ENCODE data around the gene OPRM1. TPM values are rescaled to one million over a fixed set of nuclear protein-coding genes. Genes with fewer than 3 reads are reported as not detected.

Gene OPRM1
- total RNA-seq, 1 experiment from 2014 or later = not detected

GRCh38 chr6:154196333-154196885 is 157.4 kb downstream of the OPRM1 start:
- H3K79me1 ChIP-seq (ENCODE audit: insufficient read depth, low read depth, low read length, poor library complexity, severe bottlenecking) = no peaks in the 10 kb centered on the region
- WGBS (ENCODE audit: extremely low coverage, insufficient read length, low lambda C conversion rate) = no CpG with 5 or more reads among the region's 1 CpG
- H3K9ac ChIP-seq (ENCODE audit: extremely low read depth, insufficient read length, low read length) = no peak overlapping the region
- H3K4me2 ChIP-seq (ENCODE audit: insufficient read depth, insufficient read length, low read length) = no peak overlapping the region
- no peak overlapping the region for H3K4me3 Mint-ChIP-seq
- no peak overlapping the region for H4K91ac ChIP-seq (ENCODE audit: insufficient read length, low read depth, low read length)
- H3K36me3 Mint-ChIP-seq (ENCODE audit: insufficient read depth in 1 of 3, low read depth in 3 of 3) = no peaks in the 10 kb centered on the region
- H2BK15ac ChIP-seq (ENCODE audit: low read depth, low read length) = no peak overlapping the region
- H3K27me3 ChIP-seq (ENCODE audit: insufficient read depth, low read length) = no peaks in the 10 kb centered on the region
- no peaks in the 10 kb centered on the region for H3K4me1 Mint-ChIP-seq
- no peak overlapping the region for H4K5ac ChIP-seq (ENCODE audit: insufficient read length, low read depth, low read length)
- 0 out of 5 replicates have a peak, but pooled peaks cover 0 to 4% of the 10 kb centered on the region in 2 experiments for H3K9me3 Mint-ChIP-seq
- H2AK5ac ChIP-seq (ENCODE audit: insufficient read length, low read length) = no peak overlapping the region
- H3T11ph ChIP-seq (ENCODE audit: low read length) = no peak overlapping the region
- no peak overlapping the region for H2BK5ac ChIP-seq (ENCODE audit: insufficient read length, low read length)
- no peak overlapping the region for H4K8ac ChIP-seq (replicated peaks; ENCODE audit: insufficient read length, low read depth, low read length)
- no peak overlapping the region for H2AFZ ChIP-seq (ENCODE audit: low read length)
- H3K4me1 ChIP-seq (ENCODE audit: insufficient read depth, low read length) = no peaks in the 10 kb centered on the region
- no peaks in the 10 kb centered on the region for H3K23me2 ChIP-seq (ENCODE audit: insufficient read length, low read depth, low read length, poor library complexity, severe bottlenecking)
- H3K27ac ChIP-seq (ENCODE audit: insufficient read length, low read depth, low read length) = no peak overlapping the region
- H3K27ac Mint-ChIP-seq = no peak overlapping the region
- DNase-seq = no peak
- H3K56ac ChIP-seq (ENCODE audit: insufficient read length, low read depth, low read length) = no peak overlapping the region
- no peak for TF ChIP-seq CTCF (conservative IDR thresholded peaks at IDR 0.05)
- no peak overlapping the region for H3K23ac ChIP-seq (ENCODE audit: insufficient read length, low read depth, low read length)
- no peak overlapping the region for H3K14ac ChIP-seq (ENCODE audit: insufficient read depth, low read length)
- H3K9me3 ChIP-seq (ENCODE audit: control insufficient read depth, low read depth, low read length) = no peaks in the 10 kb centered on the region
- no peak overlapping the region for H2BK12ac ChIP-seq (ENCODE audit: insufficient read length, low read depth, low read length)
- H3K4ac ChIP-seq (ENCODE audit: low read depth, low read length) = no peak overlapping the region
- no peak overlapping the region for H3K18ac ChIP-seq (ENCODE audit: insufficient read length, low read depth, low read length)
- H4K20me1 ChIP-seq (ENCODE audit: control insufficient read depth, insufficient read depth, insufficient read length) = no peaks in the 10 kb centered on the region
- H3K27me3 Mint-ChIP-seq (ENCODE audit: low read depth) = no peaks in the 10 kb centered on the region
- H2BK20ac ChIP-seq (ENCODE audit: low read depth, low read length, poor library complexity, severe bottlenecking) = no peak overlapping the region
- H2BK120ac ChIP-seq (ENCODE audit: low read depth, low read length, poor library complexity, severe bottlenecking) = no peak overlapping the region
- no peaks in the 10 kb centered on the region for H3K79me2 ChIP-seq (ENCODE audit: insufficient read depth, low read length)

All from H9 (cell line).